ENCODE results near the gene LSM6.
A peak's percentile ranks its signal among the peaks of the same experiment; 100 is the strongest.

LSM6 gene

DNA sequence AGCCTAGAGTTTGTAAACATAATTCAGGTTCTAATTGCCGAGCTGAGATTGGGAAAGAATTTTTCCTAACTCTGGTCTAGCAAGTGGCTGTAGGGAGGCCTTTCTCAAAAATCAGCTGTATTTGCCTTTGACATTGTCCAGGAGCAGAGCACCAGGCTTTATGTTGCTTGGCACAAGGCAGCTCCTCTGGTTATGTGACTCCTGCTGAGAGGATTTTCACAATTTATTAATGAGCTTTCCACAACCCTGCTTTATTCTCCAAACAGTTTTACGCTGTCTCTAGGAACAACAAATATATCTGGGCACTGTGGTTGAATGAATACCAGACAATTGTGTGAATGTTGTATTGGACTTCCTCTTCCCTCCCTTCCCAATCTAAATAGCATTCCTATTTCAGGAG is 14.9 kb downstream of the LSM6 start:
- DNase-seq, result no peak

DNA sequence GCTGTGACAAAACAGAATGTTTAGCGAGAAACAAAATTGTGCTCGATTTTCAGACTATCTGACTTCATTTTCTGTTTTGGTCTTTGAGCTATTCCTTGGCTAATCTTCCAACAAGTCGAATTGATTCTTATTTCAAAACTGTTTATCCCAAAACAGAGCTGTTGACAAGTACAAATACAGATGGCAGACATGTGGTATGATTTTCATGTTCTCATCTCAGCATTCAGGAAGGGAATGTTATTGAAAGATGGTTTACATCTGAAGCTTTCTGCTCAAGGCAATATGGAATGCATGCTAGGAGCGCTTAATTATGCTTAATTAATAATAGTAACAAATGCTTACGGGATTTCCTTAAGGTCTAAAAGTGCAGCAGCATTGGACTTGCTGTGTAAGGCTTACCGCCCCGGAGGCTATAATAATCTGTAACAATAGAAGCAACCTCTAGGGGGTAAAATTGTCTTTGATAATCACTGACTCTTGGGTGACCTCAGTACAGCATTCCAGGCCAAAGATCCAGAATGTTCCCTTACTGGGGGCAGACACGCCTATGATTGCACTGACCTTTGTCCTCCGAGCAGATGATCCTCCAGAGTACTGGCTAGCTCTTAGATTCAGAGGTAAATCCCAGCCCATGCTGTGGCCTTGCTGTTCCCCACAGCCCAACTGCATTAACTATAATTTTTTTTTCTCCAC is 16.4 kb downstream of the LSM6 start:
- no peak for DNase-seq

- no peak for DNase-seq
Observed at GRCh38 chr4:146193628-146194027, 18.1 kb downstream of the LSM6 start.

DNA sequence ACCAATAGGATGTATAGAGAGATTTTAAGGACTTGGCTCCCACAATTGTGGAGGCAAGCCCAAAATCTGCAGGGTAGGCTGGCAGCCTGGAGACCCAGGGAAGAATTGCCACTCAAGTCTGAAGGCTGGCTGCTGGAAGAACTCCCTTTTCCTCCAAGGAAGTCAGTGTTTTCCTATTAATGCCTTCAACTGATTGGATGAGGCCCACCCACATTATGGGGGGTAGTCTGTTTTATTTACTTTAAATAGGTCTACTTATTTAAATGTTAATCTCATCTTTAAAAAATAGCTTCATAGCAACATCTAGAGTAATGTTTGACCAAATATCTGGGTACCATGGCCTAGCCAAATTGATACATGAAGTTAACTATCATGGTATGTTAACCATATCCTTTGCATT is 18.7 kb downstream of the LSM6 start:
- no peak for DNase-seq

- DNase-seq, result no peak
Observed at GRCh38 chr4:146202665-146203064, 27.1 kb downstream of the LSM6 start.

GRCh38 chr4:146207410-146207809 is 31.9 kb downstream of the LSM6 start:
- DNase-seq, result no peak

GRCh38 chr4:146210890-146211289 is 35.4 kb downstream of the LSM6 start:
- DNase-seq, result no peak

DNA sequence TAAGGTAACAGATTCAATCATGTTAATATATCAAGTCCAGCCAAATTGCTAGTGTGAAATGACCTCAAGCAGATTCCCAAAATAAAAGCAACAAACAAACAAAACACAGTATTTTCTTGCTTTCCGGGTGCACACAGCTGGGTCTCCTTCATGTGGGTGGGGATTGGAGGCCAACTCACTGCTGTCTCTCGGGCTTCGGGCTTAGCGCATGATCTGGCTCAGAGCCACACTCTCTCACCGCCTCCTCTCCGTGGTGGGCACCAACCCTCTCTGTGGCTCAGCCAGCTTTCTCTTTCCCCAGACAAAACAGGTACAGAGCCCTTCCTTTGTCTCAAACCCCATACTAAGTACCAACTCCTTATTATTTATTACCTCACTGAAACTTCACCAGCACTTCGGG is 35.9 kb downstream of the LSM6 start:
- no peak for DNase-seq

DNA sequence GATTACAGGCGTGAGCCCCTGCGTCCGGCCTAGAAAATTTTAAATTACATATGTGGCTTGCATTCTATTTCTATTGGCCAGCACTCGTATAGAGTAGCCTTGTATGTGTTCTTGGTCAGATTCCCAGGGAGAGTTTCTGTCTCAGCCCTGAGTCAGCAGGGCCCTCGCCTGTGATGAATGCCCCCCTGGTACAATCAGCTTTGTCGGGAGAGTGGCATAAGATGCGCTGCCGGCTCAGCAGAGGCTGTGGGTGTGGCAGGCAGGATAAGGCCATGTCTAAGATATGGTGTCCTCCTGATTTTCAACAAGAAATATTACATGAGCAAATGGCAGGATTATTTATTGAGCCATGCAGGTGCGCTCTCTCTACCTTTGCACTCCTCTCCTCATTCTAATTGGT is 37.3 kb downstream of the LSM6 start:
- no peak for DNase-seq

- no peak for DNase-seq
Observed at GRCh38 chr4:146214238-146214637, 38.7 kb downstream of the LSM6 start, which contains the start of gene REELD1. Gene REELD1 (plus strand): TSS chr4:146214538. CDS start chr4:146216953, 2,415 bp downstream.

GRCh38 chr4:146222313-146222712 is 46.8 kb downstream of the LSM6 start:
- DNase-seq, result peak; percentile 44

DNA sequence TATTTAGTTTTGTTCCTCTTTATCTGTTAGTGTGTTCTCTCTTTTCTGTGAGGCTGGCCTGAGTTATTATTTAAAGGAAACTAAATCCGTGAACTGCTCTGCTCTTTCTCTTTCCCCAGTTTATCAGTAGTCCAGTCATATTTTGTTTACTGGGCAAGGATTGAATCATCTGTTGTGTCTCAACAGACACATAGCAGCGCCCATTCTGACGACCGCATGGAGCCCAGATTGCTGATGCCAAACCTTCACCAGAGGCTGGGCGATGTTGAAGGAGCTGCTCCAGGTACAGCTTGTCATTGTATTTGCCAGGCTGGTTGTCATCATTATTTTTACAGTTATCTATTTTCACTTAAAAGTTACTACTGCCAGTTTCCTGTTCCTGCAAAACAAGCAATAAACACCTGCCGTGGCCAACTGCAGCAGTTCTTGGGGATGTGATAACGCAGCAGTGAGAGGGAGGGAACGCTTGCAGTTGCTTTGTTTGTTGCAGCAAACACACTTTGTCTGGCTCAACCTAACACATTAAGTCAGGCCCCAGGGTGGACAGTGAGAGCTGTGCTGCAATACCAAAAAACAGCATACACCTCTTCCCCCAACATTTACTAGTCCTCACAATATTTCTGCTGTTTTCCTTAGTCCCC is 48.9 kb downstream of the LSM6 start:
- DNase-seq, result no peak

DNA sequence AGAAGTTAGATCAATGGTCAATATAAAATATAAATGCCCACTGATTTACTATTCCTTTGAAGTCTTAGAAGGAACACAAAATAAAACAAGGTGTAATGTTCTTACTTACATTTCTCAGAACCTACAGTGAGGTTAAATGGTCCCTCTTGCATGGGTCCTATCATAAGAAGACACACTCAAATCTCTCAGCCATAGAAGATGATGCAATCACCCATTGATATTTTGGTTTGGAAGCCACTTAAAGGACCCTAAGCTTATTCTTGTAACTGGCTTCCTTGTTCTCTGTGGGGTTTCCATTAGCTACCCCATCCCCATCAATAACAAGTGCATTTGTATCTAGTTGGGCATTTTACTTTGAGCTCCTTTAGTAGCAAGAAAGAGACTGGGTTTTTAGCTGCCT is 53.9 kb downstream of the LSM6 start:
- DNase-seq, result no peak

GRCh38 chr4:146232131-146232722 is 56.7 kb downstream of the LSM6 start:
- DNase-seq, result no peak

- no peak for DNase-seq
Observed at GRCh38 chr4:146235654-146236177, 60.2 kb downstream of the LSM6 start.

DNA sequence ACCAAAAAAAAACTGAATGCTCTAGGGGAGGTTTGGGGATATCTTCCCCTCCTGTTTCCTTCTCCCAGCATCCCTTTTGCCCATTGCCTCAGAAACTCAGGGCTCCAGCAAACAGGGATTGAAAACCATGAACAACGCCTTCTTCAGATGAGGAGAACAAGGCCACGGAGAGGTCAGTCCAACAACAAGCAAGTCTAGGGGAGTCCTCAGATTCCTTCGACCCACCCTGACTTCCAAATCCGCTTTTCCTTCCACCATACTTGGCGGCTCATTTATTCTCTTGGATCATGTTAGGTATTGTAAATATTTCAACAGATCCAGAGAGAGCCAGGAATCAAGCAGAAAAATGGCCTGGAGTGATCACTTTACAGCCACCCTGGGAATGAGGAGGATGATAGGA is 60.7 kb downstream of the LSM6 start:
- DNase-seq, result no peak

DNA sequence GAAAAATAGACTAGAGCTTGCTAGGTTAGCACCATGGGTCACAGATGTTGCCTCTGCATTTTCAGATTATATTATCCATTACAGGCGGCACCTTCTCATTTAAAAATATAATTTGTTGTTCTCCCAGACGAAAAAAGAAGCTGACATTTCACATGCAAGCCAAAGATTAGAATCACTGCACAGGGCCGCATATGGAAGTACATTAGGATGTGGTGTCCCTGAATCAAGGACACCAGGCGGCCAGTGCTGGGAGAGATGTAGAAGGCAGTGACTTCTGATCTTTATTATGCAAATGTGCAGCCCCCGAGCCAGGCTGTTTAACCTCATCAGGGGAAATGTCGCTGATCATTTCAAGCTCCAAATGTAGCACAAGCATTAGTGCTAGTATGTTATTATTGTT is 61.6 kb downstream of the LSM6 start:
- no peak for DNase-seq

GRCh38 chr4:146238107-146238506 is 62.6 kb downstream of the LSM6 start:
- DNase-seq, result no peak

Data from 8988T (cell line).